ENCODE data around the gene CYP46A1. TPM values are rescaled to one million over a fixed set of nuclear protein-coding genes. Genes with fewer than 3 reads are reported as not detected.

The CYP46A1 gene
- total RNA-seq, 4 donors from 2014 or later: 0.13 to 2.5 TPM; not detected in 2

- peak in 1 of 3 donors; percentile 17 for DNase-seq
- H3K4me1 ChIP-seq: peaks cover 0 to 5% (median 0%) of the 10 kb centered on the region in 4 donors
- H3K36me3 ChIP-seq: no peaks in the 10 kb centered on the region
- TF ChIP-seq, protein P1, sequence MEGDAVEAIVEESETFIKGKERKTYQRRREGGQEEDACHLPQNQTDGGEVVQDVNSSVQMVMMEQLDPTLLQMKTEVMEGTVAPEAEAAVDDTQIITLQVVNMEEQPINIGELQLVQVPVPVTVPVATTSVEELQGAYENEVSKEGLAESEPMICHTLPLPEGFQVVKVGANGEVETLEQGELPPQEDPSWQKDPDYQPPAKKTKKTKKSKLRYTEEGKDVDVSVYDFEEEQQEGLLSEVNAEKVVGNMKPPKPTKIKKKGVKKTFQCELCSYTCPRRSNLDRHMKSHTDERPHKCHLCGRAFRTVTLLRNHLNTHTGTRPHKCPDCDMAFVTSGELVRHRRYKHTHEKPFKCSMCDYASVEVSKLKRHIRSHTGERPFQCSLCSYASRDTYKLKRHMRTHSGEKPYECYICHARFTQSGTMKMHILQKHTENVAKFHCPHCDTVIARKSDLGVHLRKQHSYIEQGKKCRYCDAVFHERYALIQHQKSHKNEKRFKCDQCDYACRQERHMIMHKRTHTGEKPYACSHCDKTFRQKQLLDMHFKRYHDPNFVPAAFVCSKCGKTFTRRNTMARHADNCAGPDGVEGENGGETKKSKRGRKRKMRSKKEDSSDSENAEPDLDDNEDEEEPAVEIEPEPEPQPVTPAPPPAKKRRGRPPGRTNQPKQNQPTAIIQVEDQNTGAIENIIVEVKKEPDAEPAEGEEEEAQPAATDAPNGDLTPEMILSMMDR (IDR thresholded peaks at IDR 0.05): no peak
- no peak for TF ChIP-seq POLR2A (IDR thresholded peaks at IDR 0.05)
- no peaks in the 10 kb centered on the region for H3K27me3 ChIP-seq
- H3K27ac ChIP-seq: no peak overlapping the region
- H3K9me3 ChIP-seq: no peaks in the 10 kb centered on the region
- no peak overlapping the region for H3K4me3 ChIP-seq
Measured at GRCh38 chr14:99769799-99770198, 85.7 kb downstream of the CYP46A1 start.

GRCh38 chr14:99772371-99773283, 88.5 kb downstream of the CYP46A1 start:
- H3K36me3 ChIP-seq: no peaks in the 10 kb centered on the region
- no peaks in the 10 kb centered on the region for H3K9me3 ChIP-seq
- no peak for DNase-seq
- H3K27me3 ChIP-seq: no peaks in the 10 kb centered on the region
- no peak for TF ChIP-seq POLR2A (IDR thresholded peaks at IDR 0.05)
- TF ChIP-seq, protein P1 (IDR thresholded peaks at IDR 0.05): no peak
- peak overlapping the region in 1 of 4 donors; percentile 78 for H3K27ac ChIP-seq
- H3K4me3 ChIP-seq: no peak overlapping the region
- no peaks in the 10 kb centered on the region for H3K4me1 ChIP-seq

DNA sequence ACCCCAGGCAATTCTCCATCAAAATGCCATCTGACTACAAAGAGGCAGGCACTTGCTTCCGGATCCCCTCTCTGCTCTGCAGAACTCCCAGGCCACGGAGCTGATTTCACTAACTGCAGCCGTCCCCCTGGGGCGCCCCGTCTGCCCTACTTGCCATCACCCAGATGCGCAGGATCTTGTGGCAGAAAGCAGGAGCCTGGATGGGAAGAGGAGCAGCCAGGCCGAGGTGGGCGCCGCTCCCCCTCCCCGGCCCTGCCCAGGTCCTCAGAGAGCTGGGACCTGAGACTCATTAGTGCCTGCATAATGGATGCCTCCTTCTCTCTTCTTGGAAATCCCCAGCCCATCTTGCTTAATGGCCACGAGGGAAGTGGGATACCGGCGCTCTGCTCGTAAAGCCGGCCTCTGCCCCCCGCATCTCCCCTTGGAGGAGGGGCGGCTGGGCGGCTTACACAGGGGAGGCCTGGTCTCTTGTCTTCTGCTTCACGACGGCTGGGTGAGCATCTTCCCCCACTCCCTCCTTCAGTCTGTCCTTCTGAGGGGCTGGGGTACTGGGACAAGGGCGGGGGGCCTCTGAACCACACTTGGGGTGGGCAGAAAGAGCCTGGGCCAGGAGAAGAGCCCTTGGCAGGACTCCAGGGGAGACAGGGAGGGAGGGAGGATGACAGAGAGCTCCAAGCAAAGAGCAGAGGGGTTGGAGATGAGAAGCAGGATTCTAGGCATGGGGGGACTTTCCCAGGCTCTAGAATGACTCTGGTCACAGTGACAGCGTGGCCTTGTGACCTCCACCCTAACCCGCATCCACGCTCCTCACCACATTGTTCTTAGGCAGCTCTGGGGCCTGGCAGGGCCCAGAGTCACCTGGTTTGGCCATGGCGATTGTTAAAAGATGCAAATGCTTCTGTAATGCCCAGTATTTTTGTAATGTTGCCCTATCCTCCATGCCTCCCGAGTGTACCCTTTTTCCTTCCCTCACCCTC, 89.7 kb downstream of the CYP46A1 start:
- TF ChIP-seq, protein P1 (IDR thresholded peaks at IDR 0.05): no peak
- no peak for TF ChIP-seq POLR2A (IDR thresholded peaks at IDR 0.05)
- DNase-seq: no peak
- no peaks in the 10 kb centered on the region for H3K4me1 ChIP-seq
- no peak overlapping the region for H3K4me3 ChIP-seq
- no peaks in the 10 kb centered on the region for H3K36me3 ChIP-seq
- H3K27me3 ChIP-seq: no peaks in the 10 kb centered on the region
- peak overlapping the region in 3 of 4 donors; percentile 25 to 78 (median 30) for H3K27ac ChIP-seq
- no peaks in the 10 kb centered on the region for H3K9me3 ChIP-seq

GRCh38 chr14:99774556-99775307, 90.6 kb downstream of the CYP46A1 start:
- peak overlapping the region in 2 of 4 donors; percentile 30 to 78 for H3K27ac ChIP-seq
- peak in 2 of 3 donors; percentile 33 to 66 for DNase-seq

More at GRCh38 chr14:99774556-99775307, 90.6 kb downstream of the CYP46A1 start:
- H3K36me3 ChIP-seq: no peaks in the 10 kb centered on the region
- TF ChIP-seq, protein P1 (IDR thresholded peaks at IDR 0.05): no peak
- TF ChIP-seq POLR2A (IDR thresholded peaks at IDR 0.05): no peak
- H3K27me3 ChIP-seq: no peaks in the 10 kb centered on the region
- no peak overlapping the region for H3K4me3 ChIP-seq
- no peaks in the 10 kb centered on the region for H3K4me1 ChIP-seq
- no peaks in the 10 kb centered on the region for H3K9me3 ChIP-seq

All from Peyer's patch (tissue), 4 donors.